NCI-H2196 treated with DMSO at 0.1 percent for 48 hours (cell line): ENCODE data around the gene C3orf49.

ENCODE experiments used
- DNase-seq: peaks from one replicate; lab custom pipeline; 2025; ENCODE audit not compliant: unreplicated experiment; lab: John Stamatoyannopoulos, UW

The C3orf49 gene

GRCh38 chr3:63878394-63879060 lies 59.4 kb downstream of the C3orf49 start:
- no peak for DNase-seq

- no peak for DNase-seq
Measured at GRCh38 chr3:63880653-63881052, 61.6 kb downstream of the C3orf49 start.

- no peak for DNase-seq
Measured at GRCh38 chr3:63886858-63887257, 67.8 kb downstream of the C3orf49 start.

GRCh38 chr3:63891518-63891917 lies 72.4 kb downstream of the C3orf49 start:
- DNase-seq = no peak

GRCh38 chr3:63892773-63893352 lies 73.8 kb downstream of the C3orf49 start:
- no peak for DNase-seq

GRCh38 chr3:63895422-63896189 lies 76.5 kb downstream of the C3orf49 start:
- no peak for DNase-seq

- DNase-seq = no peak
Measured at GRCh38 chr3:63896332-63897030, 77.4 kb downstream of the C3orf49 start.
